GM23338 (cell line): ENCODE measurements around the gene ABCA7. TPM values are rescaled to one million over a fixed set of nuclear protein-coding genes. Genes with fewer than 3 reads are reported as not detected.

Experiments
- ATAC-seq: fragments of 200-7000 bp; cut with Tn5 transposase; 3 replicates; pipeline ENCODE4 v1.9.1; 2020
- DNase-seq: peaks from one replicate; pipeline ENCODE4 v3.0.0-alpha.2; 2015; ENCODE audit warnings: low spot score
- H2AFZ ChIP-seq: fragments of 200-600 bp; sonication (generic); 2 replicates; pipeline ENCODE4 v1.8.0; 2016; ENCODE audit warnings: antibody characterized with exemption, mild to moderate bottlenecking, moderate library complexity
- H3F3A ChIP-seq: fragments of 200-600 bp; sonication (generic); replicated peaks from 2 replicates; pipeline ENCODE4 v1.8.0; 2017; ENCODE audit warnings: antibody characterized with exemption, mixed run types, low read depth
- H3K27ac ChIP-seq: fragments of 200-600 bp; sonication (generic); 2 replicates; pipeline ENCODE4 v1.6.1; 2016; ENCODE audit warnings: low read depth
- H3K27me3 ChIP-seq: fragments of 200-600 bp; sonication (generic); 2 replicates; pipeline ENCODE4 v1.8.0; 2016; ENCODE audit warnings: mild to moderate bottlenecking, mixed run types, moderate library complexity; ENCODE audit not compliant: insufficient read depth
- H3K36me3 ChIP-seq: fragments of 200-600 bp; sonication (generic); 2 replicates; pipeline ENCODE4 v1.8.0; 2016; ENCODE audit warnings: mild to moderate bottlenecking; ENCODE audit not compliant: insufficient read depth
- H3K4me1 ChIP-seq: fragments of 200-600 bp; sonication (generic); 2 replicates; pipeline ENCODE4 v1.8.0; 2016; ENCODE audit warnings: mild to moderate bottlenecking, moderate library complexity; ENCODE audit not compliant: insufficient read depth
- H3K4me2 ChIP-seq: fragments of 200-600 bp; sonication (generic); 2 replicates; pipeline ENCODE4 v1.7.1; 2017; ENCODE audit warnings: mixed run types
- H3K4me3 ChIP-seq: fragments of 200-600 bp; sonication (generic); 2 replicates; pipeline ENCODE4 v1.6.1; 2016; ENCODE audit warnings: mixed run types
- H3K79me2 ChIP-seq: fragments of 200-600 bp; sonication (generic); replicated peaks from 2 replicates; pipeline ENCODE4 v1.8.0; 2017; ENCODE audit warnings: mild to moderate bottlenecking; ENCODE audit not compliant: insufficient read depth
- H3K9me2 ChIP-seq: fragments of 200-600 bp; sonication (generic); 2 replicates; pipeline ENCODE4 v1.8.0; 2017; ENCODE audit not compliant: insufficient read depth
- H4K20me1 ChIP-seq: fragments of 200-600 bp; sonication (generic); replicated peaks from 2 replicates; pipeline ENCODE4 v1.8.0; 2017; ENCODE audit warnings: mild to moderate bottlenecking; ENCODE audit not compliant: insufficient read depth
- H3K27ac Mint-ChIP-seq: 2 replicates; pipeline ENCODE4 v1.8.0; 2020; ENCODE audit warnings: inconsistent platforms, mild to moderate bottlenecking, moderate library complexity, mixed read lengths
- H3K27me3 Mint-ChIP-seq: 3 replicates; pipeline ENCODE4 v1.8.0; 2022; ENCODE audit warnings: low read depth, mild to moderate bottlenecking, moderate library complexity, mixed read lengths, inconsistent platforms; ENCODE audit not compliant: insufficient read depth, poor library complexity
- H3K36me3 Mint-ChIP-seq: 3 replicates; pipeline ENCODE4 v1.8.0; 2021; ENCODE audit warnings: low read depth, mild to moderate bottlenecking, inconsistent platforms, moderate library complexity, mixed read lengths
- H3K4me1 Mint-ChIP-seq: 3 replicates; pipeline ENCODE4 v1.8.0; 2020; ENCODE audit warnings: mild to moderate bottlenecking, inconsistent platforms, mixed read lengths
- H3K4me3 Mint-ChIP-seq: 3 replicates; pipeline ENCODE4 v1.8.0; 2021; ENCODE audit warnings: moderate library complexity, mild to moderate bottlenecking, inconsistent platforms, mixed read lengths
- H3K9me3 Mint-ChIP-seq: 3 replicates; pipeline ENCODE4 v1.8.0; 2020; ENCODE audit warnings: moderate library complexity, mild to moderate bottlenecking, inconsistent platforms, mixed read lengths
- CREB1 ChIP-seq: fragments of 250-450 bp; sonication (Bioruptor Pico); IDR thresholded peaks from 2 replicates; pipeline ENCODE4 v1.5.0; 2020; ENCODE audit warnings: low read depth, mild to moderate bottlenecking, moderate library complexity
- EZH2 ChIP-seq: fragments of 200-600 bp; sonication (generic); IDR thresholded peaks from one replicate; pipeline ENCODE4 v1.8.0; 2017; ENCODE audit warnings: antibody characterized with exemption, mild to moderate bottlenecking, low read depth; ENCODE audit not compliant: unreplicated experiment
- EZH2phosphoT487 ChIP-seq: fragments of 200-600 bp; sonication (generic); IDR thresholded peaks from one replicate; pipeline ENCODE4 v1.8.1; 2018; ENCODE audit warnings: antibody characterized with exemption; ENCODE audit not compliant: unreplicated experiment
- POLR2AphosphoS5 ChIP-seq: IDR thresholded peaks from 2 replicates; pipeline ENCODE4 v1.6.1; 2016; ENCODE audit warnings: antibody characterized with exemption, low read depth
- ZNF114 ChIP-seq: fragments of 250-450 bp; sonication (Bioruptor Pico); IDR thresholded peaks from 2 replicates; pipeline ENCODE4 v1.5.0; 2020; ENCODE audit warnings: mild to moderate bottlenecking, moderate library complexity
- ZNF331 ChIP-seq: fragments of 250-450 bp; sonication (Bioruptor Pico); IDR thresholded peaks from 2 replicates; pipeline ENCODE4 v1.5.0; 2020; ENCODE audit warnings: low read depth, mild to moderate bottlenecking, moderate library complexity
- polyA plus RNA-seq: library from polyadenylated mRNA; unstranded; fragments of >200 nt; fragmentation: Nextera tagmentation; extraction: Ambion mirVana; gene quantifications from 2 replicates; pipeline ENCODE4 v1.2.1, GENCODE V29; 2016
- total RNA-seq: library from RNA; depleted of rRNA; stranded (reverse); fragments of >200 nt; shearing (Covaris generic); gene quantifications from 2 replicates; pipeline ENCODE4 v1.2.3, GENCODE V29; 2014
- TF ChIP-seq, protein P1 (sequence below): IDR thresholded peaks from 2 replicates; pipeline ENCODE4 v1.6.1; 2016; ENCODE audit warnings: antibody characterized with exemption
- TF ChIP-seq, protein P2 (sequence below): fragments of 250-450 bp; sonication (Bioruptor Pico); IDR thresholded peaks from 2 replicates; pipeline ENCODE4 v1.5.0; 2020; ENCODE audit warnings: mild to moderate bottlenecking, moderate library complexity

ABCA7 gene
- total and polyA plus RNA-seq, 2 experiments from 2014 or later, result 22.2 to 27.4 TPM

DNA sequence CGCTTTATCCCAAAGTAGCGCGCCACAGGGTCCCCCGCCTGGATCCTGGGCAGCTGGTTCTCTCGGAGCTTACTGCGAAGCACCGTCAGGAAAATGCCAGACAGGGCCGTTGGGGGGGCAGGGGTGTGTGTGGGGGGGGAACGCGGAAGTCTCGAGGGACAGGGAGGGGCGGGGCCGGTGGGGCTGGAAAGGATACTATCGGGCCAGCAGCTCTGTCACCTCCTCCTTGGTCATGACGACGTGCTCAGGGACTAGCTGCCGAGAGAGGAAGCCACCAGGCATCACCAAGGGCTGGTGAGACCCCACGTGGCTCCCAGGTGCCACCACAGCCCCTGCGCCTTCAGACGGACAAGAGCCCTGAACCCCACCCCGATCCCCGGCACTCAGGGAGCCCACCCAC is 50.0 kb downstream of the ABCA7 start:
- Mint-ChIP-seq H3K9me3 (no peaks in the 10 kb centered on the region; the same call in 2 of the 3 replicates), H3K4me3 (no peak overlapping the region)
- peaks cover 21% of the 10 kb centered on the region for H3K79me2 ChIP-seq

More for the DNA sequence above, 50.0 kb downstream of the ABCA7 start:
- Mint-ChIP-seq H3K27ac (no peak overlapping the region), H3K4me1 (peaks cover 5% of the 10 kb centered on the region; the same call in 2 of the 3 replicates), H3K36me3 (peaks cover 44% of the 10 kb centered on the region), H3K27me3 (peaks cover 18% of the 10 kb centered on the region)
- Histone ChIP-seq H3K27me3 (no peaks in the 10 kb centered on the region), H3F3A (0 out of 2 replicates have a peak, but pooled peaks cover 25% of the 10 kb centered on the region), H4K20me1 (peaks cover 20% of the 10 kb centered on the region), H3K36me3 (peaks cover 9% of the 10 kb centered on the region; the same call in 1 of the 2 replicates), H2AFZ (no peak overlapping the region), H3K4me2 (no peak overlapping the region), H3K4me3 (no peak overlapping the region), H3K4me1 (no peaks in the 10 kb centered on the region; the same call in 1 of the 2 replicates), H3K27ac (no peak overlapping the region), H3K9me2 (no peaks in the 10 kb centered on the region)
- no peak for DNase-seq
- TF ChIP-seq ZNF331 (CRISPR knock-in tag) (no peak), EZH2phosphoT487 (no peak), EZH2 (no peak), POLR2AphosphoS5 (no peak), CREB1 (CRISPR knock-in tag) (no peak), ZNF114 (CRISPR knock-in tag) (no peak)
- TF ChIP-seq, protein P1, sequence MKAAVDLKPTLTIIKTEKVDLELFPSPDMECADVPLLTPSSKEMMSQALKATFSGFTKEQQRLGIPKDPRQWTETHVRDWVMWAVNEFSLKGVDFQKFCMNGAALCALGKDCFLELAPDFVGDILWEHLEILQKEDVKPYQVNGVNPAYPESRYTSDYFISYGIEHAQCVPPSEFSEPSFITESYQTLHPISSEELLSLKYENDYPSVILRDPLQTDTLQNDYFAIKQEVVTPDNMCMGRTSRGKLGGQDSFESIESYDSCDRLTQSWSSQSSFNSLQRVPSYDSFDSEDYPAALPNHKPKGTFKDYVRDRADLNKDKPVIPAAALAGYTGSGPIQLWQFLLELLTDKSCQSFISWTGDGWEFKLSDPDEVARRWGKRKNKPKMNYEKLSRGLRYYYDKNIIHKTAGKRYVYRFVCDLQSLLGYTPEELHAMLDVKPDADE, result no peak
- TF ChIP-seq, protein P2, sequence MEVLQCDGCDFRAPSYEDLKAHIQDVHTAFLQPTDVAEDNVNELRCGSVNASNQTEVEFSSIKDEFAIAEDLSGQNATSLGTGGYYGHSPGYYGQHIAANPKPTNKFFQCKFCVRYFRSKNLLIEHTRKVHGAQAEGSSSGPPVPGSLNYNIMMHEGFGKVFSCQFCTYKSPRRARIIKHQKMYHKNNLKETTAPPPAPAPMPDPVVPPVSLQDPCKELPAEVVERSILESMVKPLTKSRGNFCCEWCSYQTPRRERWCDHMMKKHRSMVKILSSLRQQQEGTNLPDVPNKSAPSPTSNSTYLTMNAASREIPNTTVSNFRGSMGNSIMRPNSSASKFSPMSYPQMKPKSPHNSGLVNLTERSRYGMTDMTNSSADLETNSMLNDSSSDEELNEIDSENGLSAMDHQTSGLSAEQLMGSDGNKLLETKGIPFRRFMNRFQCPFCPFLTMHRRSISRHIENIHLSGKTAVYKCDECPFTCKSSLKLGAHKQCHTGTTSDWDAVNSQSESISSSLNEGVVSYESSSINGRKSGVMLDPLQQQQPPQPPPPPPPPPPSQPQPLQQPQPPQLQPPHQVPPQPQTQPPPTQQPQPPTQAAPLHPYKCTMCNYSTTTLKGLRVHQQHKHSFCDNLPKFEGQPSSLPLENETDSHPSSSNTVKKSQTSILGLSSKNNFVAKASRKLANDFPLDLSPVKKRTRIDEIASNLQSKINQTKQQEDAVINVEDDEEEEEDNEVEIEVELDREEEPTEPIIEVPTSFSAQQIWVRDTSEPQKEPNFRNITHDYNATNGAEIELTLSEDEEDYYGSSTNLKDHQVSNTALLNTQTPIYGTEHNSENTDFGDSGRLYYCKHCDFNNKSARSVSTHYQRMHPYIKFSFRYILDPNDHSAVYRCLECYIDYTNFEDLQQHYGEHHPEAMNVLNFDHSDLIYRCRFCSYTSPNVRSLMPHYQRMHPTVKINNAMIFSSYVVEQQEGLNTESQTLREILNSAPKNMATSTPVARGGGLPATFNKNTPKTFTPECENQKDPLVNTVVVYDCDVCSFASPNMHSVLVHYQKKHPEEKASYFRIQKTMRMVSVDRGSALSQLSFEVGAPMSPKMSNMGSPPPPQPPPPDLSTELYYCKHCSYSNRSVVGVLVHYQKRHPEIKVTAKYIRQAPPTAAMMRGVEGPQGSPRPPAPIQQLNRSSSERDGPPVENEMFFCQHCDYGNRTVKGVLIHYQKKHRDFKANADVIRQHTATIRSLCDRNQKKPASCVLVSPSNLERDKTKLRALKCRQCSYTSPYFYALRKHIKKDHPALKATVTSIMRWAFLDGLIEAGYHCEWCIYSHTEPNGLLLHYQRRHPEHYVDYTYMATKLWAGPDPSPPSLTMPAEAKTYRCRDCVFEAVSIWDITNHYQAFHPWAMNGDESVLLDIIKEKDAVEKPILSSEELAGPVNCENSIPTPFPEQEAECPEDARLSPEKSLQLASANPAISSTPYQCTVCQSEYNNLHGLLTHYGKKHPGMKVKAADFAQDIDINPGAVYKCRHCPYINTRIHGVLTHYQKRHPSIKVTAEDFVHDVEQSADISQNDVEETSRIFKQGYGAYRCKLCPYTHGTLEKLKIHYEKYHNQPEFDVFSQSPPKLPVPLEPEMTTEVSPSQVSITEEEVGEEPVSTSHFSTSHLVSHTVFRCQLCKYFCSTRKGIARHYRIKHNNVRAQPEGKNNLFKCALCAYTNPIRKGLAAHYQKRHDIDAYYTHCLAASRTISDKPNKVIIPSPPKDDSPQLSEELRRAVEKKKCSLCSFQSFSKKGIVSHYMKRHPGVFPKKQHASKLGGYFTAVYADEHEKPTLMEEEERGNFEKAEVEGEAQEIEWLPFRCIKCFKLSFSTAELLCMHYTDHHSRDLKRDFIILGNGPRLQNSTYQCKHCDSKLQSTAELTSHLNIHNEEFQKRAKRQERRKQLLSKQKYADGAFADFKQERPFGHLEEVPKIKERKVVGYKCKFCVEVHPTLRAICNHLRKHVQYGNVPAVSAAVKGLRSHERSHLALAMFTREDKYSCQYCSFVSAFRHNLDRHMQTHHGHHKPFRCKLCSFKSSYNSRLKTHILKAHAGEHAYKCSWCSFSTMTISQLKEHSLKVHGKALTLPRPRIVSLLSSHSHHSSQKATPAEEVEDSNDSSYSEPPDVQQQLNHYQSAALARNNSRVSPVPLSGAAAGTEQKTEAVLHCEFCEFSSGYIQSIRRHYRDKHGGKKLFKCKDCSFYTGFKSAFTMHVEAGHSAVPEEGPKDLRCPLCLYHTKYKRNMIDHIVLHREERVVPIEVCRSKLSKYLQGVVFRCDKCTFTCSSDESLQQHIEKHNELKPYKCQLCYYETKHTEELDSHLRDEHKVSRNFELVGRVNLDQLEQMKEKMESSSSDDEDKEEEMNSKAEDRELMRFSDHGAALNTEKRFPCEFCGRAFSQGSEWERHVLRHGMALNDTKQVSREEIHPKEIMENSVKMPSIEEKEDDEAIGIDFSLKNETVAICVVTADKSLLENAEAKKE (CRISPR knock-in tag), result no peak
- no peak for ATAC-seq
